B cell (primary cell): Measurements from ENCODE around the gene TMC6. TPM values are rescaled to one million over a fixed set of nuclear protein-coding genes. Genes with fewer than 3 reads are reported as not detected.

Source experiments
- ATAC-seq: fragments of 200-7000 bp; cut with Tn5 transposase; one replicate; pipeline ENCODE4 v1.10.0; 2021; ENCODE audit warnings: low read depth, mild to moderate bottlenecking, moderate number of reproducible peaks, moderate library complexity
- CTCF ChIA-PET: fragments of 350-600 bp; sonication (Branson Sonifier 250); formaldehyde crosslinking; loops from one replicate; lab custom pipeline; 2021; ENCODE audit warnings: antibody characterized with exemption, inconsistent platforms; lab: Charles Lee
- POLR2A ChIA-PET: fragments of 350-600 bp; sonication (Branson Sonifier 250); formaldehyde crosslinking; loops from one replicate; lab custom pipeline; 2021; ENCODE audit warnings: antibody characterized with exemption; lab: Charles Lee
- DNase-seq: peaks from one replicate; pipeline ENCODE4 v3.0.0; 2013
- H2AFZ ChIP-seq: 2 replicates; pipeline ENCODE4 v1.6.1; 2012; ENCODE audit warnings: mild to moderate bottlenecking, low read depth, low read length; ENCODE audit not compliant: insufficient read depth, poor library complexity, severe bottlenecking
- H3K27ac ChIP-seq, 2 donors: 1 replicate in 1 of 2; 2 replicates in 1 of 2; pipeline ENCODE4 v1.5.1; 2012 to 2013; ENCODE audit warnings: low read length in 2 of 2, mild to moderate bottlenecking in 2 of 2, moderate library complexity in 1 of 2
- H3K27me3 ChIP-seq, 4 experiments: fragments of 200-600 bp in 1 of 4; sonication (generic) in 1 of 4; replicated peaks in 1 of 4; 1 replicate in 2 of 4; 2 replicates in 2 of 4; pipeline versions ENCODE4 v1.6.1 to v1.7.0; 2013 to 2016; ENCODE audit warnings: low read length in 3 of 4, mild to moderate bottlenecking in 2 of 4, mixed read lengths in 1 of 4, moderate library complexity in 1 of 4; ENCODE audit not compliant: insufficient read depth in 4 of 4, control insufficient read depth in 3 of 4; ENCODE audit errors: control extremely low read depth in 1 of 4
- H3K36me3 ChIP-seq, 2 experiments: replicated peaks in 1 of 2; 1 replicate in 1 of 2; 2 replicates in 1 of 2; pipeline versions ENCODE4 v1.6.1 to v1.7.1; 2013; ENCODE audit warnings: low read length in 1 of 2; ENCODE audit not compliant: insufficient read depth in 2 of 2, control insufficient read depth in 1 of 2; ENCODE audit errors: control extremely low read depth in 1 of 2, extremely low read depth in 1 of 2
- H3K4me1 ChIP-seq, 2 donors: fragments of 200-600 bp in 1 of 2; sonication (generic) in 1 of 2; 1 replicate in 1 of 2; 2 replicates in 1 of 2; pipeline versions ENCODE4 v1.5.1 to v1.6.1; 2013 to 2017; ENCODE audit warnings: low read length in 2 of 2; ENCODE audit not compliant: control insufficient read depth in 2 of 2, insufficient read depth in 2 of 2
- H3K4me2 ChIP-seq: replicated peaks from 2 replicates; pipeline ENCODE3; 2012; ENCODE audit warnings: mild to moderate bottlenecking, low read depth, low read length; ENCODE audit not compliant: poor library complexity, severe bottlenecking
- H3K4me3 ChIP-seq, 5 experiments: fragments of 200-600 bp in 1 of 5; sonication (generic) in 1 of 5; 1 replicate in 3 of 5; 2 replicates in 2 of 5; pipeline versions ENCODE4 v1.5.1 to v1.7.0; 2011 to 2016; ENCODE audit warnings: low read length in 4 of 5, mild to moderate bottlenecking in 4 of 5, low read depth in 2 of 5, control low read depth in 1 of 5, moderate library complexity in 1 of 5; ENCODE audit not compliant: insufficient read depth in 1 of 5; ENCODE audit errors: control extremely low read depth in 1 of 5, extremely low read depth in 1 of 5
- H3K79me2 ChIP-seq: fragments of 200-600 bp; sonication (generic); one replicate; pipeline ENCODE4 v1.6.0; 2016; ENCODE audit warnings: low read length; ENCODE audit not compliant: control insufficient read depth, insufficient read depth
- H3K9ac ChIP-seq: fragments of 200-600 bp; sonication (generic); 2 replicates; pipeline ENCODE4 v1.6.1; 2017; ENCODE audit warnings: mild to moderate bottlenecking, low read length, moderate library complexity
- H3K9me3 ChIP-seq, 3 donors: one replicate each; pipeline versions ENCODE4 v1.6.1 to v1.7.1; 2013; ENCODE audit warnings: low read length in 2 of 3; ENCODE audit not compliant: control insufficient read depth in 2 of 3, insufficient read depth in 1 of 3; ENCODE audit errors: control extremely low read depth in 1 of 3
- H4K20me1 ChIP-seq: 2 replicates; pipeline ENCODE4 v1.6.0; 2012; ENCODE audit warnings: mild to moderate bottlenecking, low read length; ENCODE audit not compliant: insufficient read depth, control insufficient read depth, poor library complexity, severe bottlenecking
- H3K27ac Mint-ChIP-seq: one replicate; pipeline ENCODE4 v1.8.0; 2021; ENCODE audit warnings: mixed read lengths
- H3K27me3 Mint-ChIP-seq: one replicate; pipeline ENCODE4 v1.8.0; 2021; ENCODE audit warnings: mixed read lengths
- H3K4me1 Mint-ChIP-seq: one replicate; pipeline ENCODE4 v1.8.0; 2021; ENCODE audit warnings: mixed read lengths
- H3K4me3 Mint-ChIP-seq: one replicate; pipeline ENCODE4 v1.8.0; 2021; ENCODE audit warnings: mixed read lengths
- H3K9me3 Mint-ChIP-seq: one replicate; pipeline ENCODE4 v1.8.0; 2022; ENCODE audit warnings: mixed read lengths; ENCODE audit not compliant: insufficient read depth
- CTCF ChIP-seq: fragments of 200-600 bp; IDR thresholded peaks from one replicate; pipeline ENCODE4 v1.8.0; 2022; ENCODE audit warnings: antibody characterized with exemption, mild to moderate bottlenecking
- EZH2 ChIP-seq: IDR thresholded peaks from 2 replicates; pipeline ENCODE4 v1.6.1; 2012; ENCODE audit warnings: borderline replicate concordance, low read depth, mild to moderate bottlenecking, moderate library complexity, low read length; ENCODE audit not compliant: insufficient read depth, poor library complexity, severe bottlenecking
- WGBS: methylation state at CpG from one replicate; pipeline ENCODE4 v1.1.5; 2013; ENCODE audit warnings: missing lambda C conversion rate; ENCODE audit not compliant: insufficient coverage; 5-methylcytosine and 5-hydroxymethylcytosine counted together
- intact Hi-C: fragments of 100-400 bp; cut with micrococcal nuclease; formaldehyde crosslinking; loops from one replicate; pipeline ENCODE4 v1.10.0; 2022
- polyA plus RNA-seq: library from polyadenylated mRNA; depleted of rRNA; stranded (reverse); fragments of >200 nt; gene quantifications from 2 replicates; pipeline ENCODE4 v1.2.3, GENCODE V29; 2012
- total RNA-seq, 2 donors: library from RNA; stranded (reverse); fragments of 120-200 nt in 1 of 2; gene quantifications; 1 replicate in 1 of 2; 2 replicates in 1 of 2; pipeline versions ENCODE4 v1.2.3 to v1.2.4, GENCODE V29; 2013 to 2022

TMC6 gene
- total and polyA plus RNA-seq, 2 donors (not counting 1 experiment from before 2014, with no cell fraction given), result 374 to 891 TPM

GRCh38 chr17:78089576-78090281 lies 38.8 kb downstream of the TMC6 start:
- no peak overlapping the region for H2AFZ ChIP-seq
- DNase-seq (no peak), ATAC-seq (no peak)
- no peaks in the 10 kb centered on the region for H3K4me1 ChIP-seq
- H3K27me3 ChIP-seq, result no peaks in the 10 kb centered on the region
- no peaks in the 10 kb centered on the region for H3K9me3 ChIP-seq
- H3K9ac ChIP-seq, result no peak overlapping the region
- intact Hi-C loops, result no loop called here
- Mint-ChIP-seq H3K27ac (no peak overlapping the region), H3K27me3 (no peaks in the 10 kb centered on the region), H3K4me1 (no peaks in the 10 kb centered on the region), H3K9me3 (no peaks in the 10 kb centered on the region), H3K4me3 (no peak overlapping the region)
- no peak overlapping the region for H3K27ac ChIP-seq
- ChIA-PET POLR2A (no interaction called here), CTCF (no interaction called here)
- no peak overlapping the region for H3K4me2 ChIP-seq
- peaks cover 3 to 68% of the 10 kb centered on the region in 2 experiments for H3K36me3 ChIP-seq
- H4K20me1 ChIP-seq, result no peaks in the 10 kb centered on the region
- 93% methylated on average over 5 of the region's 7 CpGs for WGBS
- H3K4me3 ChIP-seq, result no peak overlapping the region
- no peak for TF ChIP-seq CTCF
- TF ChIP-seq EZH2, result no peak
- no peaks in the 10 kb centered on the region for H3K79me2 ChIP-seq

- H3K9ac ChIP-seq, result no peak overlapping the region
- intact Hi-C loops, result no loop called here
- TF ChIP-seq EZH2, result no peak
- TF ChIP-seq CTCF, result no peak
- H3K9me3 Mint-ChIP-seq, result no peaks in the 10 kb centered on the region
- no peak overlapping the region for H3K27ac ChIP-seq
- no peak overlapping the region for H3K4me3 ChIP-seq
- no peaks in the 10 kb centered on the region for H3K79me2 ChIP-seq
- H3K27ac Mint-ChIP-seq, result no peak overlapping the region
- H3K27me3 Mint-ChIP-seq, result no peaks in the 10 kb centered on the region
- CTCF ChIA-PET, result interaction anchor here (1.1 to 1.3 kb wide), 2 partner anchors 88 to 334 kb away, joined by 4 read pairs; no protein-coding TSS in a partner anchor
- H3K4me1 ChIP-seq, result no peaks in the 10 kb centered on the region
- H3K36me3 ChIP-seq, result peaks cover 3 to 60% of the 10 kb centered on the region in 2 experiments
- no peak overlapping the region for H3K4me3 Mint-ChIP-seq
- ATAC-seq (no peak), DNase-seq (no peak)
- H3K4me1 Mint-ChIP-seq, result no peaks in the 10 kb centered on the region
- H3K9me3 ChIP-seq, result no peaks in the 10 kb centered on the region
- H4K20me1 ChIP-seq, result no peaks in the 10 kb centered on the region
- no peak overlapping the region for H3K4me2 ChIP-seq
- POLR2A ChIA-PET, result interaction anchor here (0.7 kb wide), 1 partner anchor 167 kb away, joined by 3 read pairs; no protein-coding TSS in a partner anchor
- no CpG with 5 or more reads among the region's 1 CpG for WGBS
- H3K27me3 ChIP-seq, result no peaks in the 10 kb centered on the region
- no peak overlapping the region for H2AFZ ChIP-seq
Observed at GRCh38 chr17:78088529-78088928, 40.0 kb downstream of the TMC6 start.
